T-helper 22 cell (primary cell): Measurements from ENCODE around the gene PLEKHG3.

Experiments used
- DNase-seq: peaks from one replicate; pipeline ENCODE4 v3.0.0-alpha.2; 2020; ENCODE audit warnings: low read depth

PLEKHG3 gene

GRCh38 chr14:64707661-64708060 lies 3.4 kb downstream of the PLEKHG3 start:
- peak; percentile 36 for DNase-seq

- peak; percentile 38 for DNase-seq
Measured at GRCh38 chr14:64708148-64709004, 4.2 kb downstream of the PLEKHG3 start.

GRCh38 chr14:64709126-64709525 lies 4.9 kb downstream of the PLEKHG3 start:
- no peak for DNase-seq

- no peak for DNase-seq
Measured at GRCh38 chr14:64711039-64711438, 6.8 kb downstream of the PLEKHG3 start.

DNA sequence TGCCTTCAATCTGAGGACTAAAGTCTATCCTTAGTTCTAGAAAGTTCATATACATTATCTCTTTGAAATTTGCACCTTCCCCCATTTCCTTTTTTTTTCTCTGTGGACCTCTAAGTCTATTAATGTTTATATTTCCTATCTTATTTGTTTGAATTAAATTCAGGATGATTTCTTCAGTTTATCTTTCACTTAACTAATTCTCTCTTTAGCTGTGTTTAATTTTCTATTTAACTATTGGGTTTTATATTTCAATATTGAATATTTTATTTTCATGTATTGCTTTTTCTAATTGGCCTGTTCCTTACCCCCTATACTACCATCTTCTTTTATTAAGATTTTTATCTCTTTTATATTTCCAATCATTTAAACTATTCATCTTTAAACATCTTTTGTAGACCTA lies 9.5 kb downstream of the PLEKHG3 start:
- DNase-seq: no peak

DNA sequence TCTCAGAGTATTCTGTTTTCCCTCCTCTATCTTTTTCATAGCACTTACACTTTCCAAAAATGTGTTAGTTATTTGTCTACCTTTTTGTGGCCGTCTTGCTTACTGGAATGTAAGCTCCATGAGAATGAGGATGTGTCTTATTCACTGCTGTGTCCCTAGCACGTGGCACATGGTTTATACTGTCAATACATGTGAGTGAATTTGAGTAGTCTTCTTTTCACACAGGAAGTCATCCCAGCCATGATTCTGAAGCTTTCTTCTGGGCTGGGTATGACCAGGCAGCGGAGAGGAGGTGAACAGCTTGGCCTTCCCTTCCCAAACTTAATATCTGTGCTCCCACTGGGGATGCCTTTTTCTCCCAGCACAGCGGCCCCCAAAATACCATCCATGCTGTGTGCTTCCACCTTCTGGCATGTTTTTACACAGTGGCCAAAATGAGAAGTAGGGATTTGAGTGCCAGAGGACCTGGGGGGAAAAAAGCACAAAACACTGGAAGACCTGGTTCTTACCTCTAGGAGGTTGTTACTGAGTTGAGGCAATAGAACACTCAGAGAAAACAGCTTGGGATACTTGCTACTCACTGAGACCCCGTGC lies 10.3 kb downstream of the PLEKHG3 start:
- no peak for DNase-seq

- no peak for DNase-seq
Measured at GRCh38 chr14:64715146-64715627, 11.0 kb downstream of the PLEKHG3 start.

GRCh38 chr14:64715628-64716412 lies 11.6 kb downstream of the PLEKHG3 start:
- no peak for DNase-seq

DNA sequence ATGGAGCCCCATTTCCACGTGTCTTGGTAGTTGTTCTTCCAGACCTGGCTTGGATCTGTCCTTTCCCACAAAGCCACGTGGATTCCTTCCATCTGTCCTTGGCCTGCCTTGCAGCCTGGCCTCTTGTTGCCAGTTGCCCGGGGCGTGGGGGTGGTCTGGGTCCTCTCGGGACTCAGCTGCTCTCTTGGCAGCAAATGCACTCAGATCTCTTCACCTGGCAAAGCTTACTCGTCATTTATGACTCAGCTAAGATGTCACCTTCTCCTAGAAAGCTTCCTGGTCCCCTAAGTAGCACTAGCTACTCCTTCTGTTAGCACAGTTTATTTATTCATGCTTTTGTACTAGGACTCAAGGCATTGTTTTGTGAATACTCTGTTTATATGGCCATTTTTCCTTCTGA lies 13.6 kb downstream of the PLEKHG3 start:
- no peak for DNase-seq

- DNase-seq: no peak
Measured at GRCh38 chr14:64718762-64719161, 14.5 kb downstream of the PLEKHG3 start.

DNA sequence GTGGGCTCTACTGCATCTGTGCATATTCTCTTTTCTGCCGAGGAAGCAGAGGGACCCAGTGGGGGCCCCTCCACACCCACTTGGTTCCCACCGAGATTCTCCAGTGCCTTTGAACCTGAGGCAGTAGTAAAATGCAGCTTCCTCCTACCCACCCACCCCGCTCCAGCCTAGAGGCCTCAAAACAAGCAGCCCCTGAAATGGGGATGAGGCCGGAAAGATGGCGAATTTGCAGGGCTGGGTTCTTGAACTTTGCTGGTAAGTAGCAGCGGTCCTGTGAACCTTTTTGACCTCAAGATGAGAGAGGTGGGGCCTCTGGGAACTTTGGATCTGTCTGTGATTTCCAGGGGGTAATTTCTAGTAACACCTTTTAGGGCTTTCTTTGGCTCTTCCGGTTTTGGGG lies 15.4 kb downstream of the PLEKHG3 start:
- no peak for DNase-seq

DNA sequence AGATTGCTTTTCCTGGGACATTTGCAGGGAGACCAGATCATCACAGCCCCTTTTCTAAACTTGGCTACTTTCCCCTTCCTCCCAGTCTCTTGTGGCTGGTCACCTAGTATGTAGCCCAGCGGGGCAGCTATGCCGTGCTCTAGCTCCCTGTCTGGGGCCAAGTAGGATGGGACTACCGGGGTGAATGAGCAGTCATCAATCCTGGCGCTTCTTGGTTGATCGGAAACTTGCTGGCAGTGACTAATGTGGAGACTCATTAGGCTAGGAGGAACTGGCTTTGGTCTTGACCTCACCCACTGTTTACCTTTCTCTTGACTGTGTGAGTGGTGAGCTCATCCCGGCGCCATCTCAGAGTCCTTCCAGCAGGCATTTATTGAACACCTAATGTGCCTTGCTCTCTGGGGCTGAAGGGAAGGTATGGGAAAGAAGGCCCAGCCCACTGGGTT lies 15.9 kb downstream of the PLEKHG3 start:
- DNase-seq: no peak

- no peak for DNase-seq
Measured at GRCh38 chr14:64721391-64721791, 17.2 kb downstream of the PLEKHG3 start.

GRCh38 chr14:64721899-64722298 lies 17.7 kb downstream of the PLEKHG3 start:
- no peak for DNase-seq

DNA sequence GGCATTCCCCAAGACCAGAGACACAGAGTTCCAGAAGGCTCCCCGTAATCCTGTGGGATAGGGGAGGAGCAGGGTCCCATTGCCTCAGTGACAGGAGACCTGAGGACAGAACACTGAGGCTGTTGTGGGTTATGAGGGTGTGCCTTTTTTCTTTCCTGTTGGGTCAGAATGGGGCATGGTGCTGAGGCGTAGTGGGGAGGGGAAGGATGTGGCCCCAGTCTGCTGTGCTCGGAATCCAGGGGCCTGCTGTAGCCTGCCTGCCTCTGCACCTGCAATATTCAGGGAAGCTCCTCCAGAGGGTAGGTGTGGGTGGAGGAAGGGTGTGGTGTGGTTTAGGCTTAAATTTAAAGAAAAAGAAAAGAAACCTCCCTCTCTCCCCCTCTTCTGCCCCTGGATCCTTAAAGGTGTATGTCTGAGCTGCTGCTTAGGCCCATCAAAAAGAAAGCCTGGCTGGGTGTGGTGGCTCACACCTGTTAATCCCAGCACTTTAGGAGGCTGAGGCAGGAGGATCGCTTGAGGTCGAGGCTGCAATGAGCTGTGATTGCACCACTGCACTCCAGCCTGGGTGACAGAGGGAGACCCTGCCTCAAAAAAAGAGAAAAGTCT lies 18.7 kb downstream of the PLEKHG3 start:
- no peak for DNase-seq

DNA sequence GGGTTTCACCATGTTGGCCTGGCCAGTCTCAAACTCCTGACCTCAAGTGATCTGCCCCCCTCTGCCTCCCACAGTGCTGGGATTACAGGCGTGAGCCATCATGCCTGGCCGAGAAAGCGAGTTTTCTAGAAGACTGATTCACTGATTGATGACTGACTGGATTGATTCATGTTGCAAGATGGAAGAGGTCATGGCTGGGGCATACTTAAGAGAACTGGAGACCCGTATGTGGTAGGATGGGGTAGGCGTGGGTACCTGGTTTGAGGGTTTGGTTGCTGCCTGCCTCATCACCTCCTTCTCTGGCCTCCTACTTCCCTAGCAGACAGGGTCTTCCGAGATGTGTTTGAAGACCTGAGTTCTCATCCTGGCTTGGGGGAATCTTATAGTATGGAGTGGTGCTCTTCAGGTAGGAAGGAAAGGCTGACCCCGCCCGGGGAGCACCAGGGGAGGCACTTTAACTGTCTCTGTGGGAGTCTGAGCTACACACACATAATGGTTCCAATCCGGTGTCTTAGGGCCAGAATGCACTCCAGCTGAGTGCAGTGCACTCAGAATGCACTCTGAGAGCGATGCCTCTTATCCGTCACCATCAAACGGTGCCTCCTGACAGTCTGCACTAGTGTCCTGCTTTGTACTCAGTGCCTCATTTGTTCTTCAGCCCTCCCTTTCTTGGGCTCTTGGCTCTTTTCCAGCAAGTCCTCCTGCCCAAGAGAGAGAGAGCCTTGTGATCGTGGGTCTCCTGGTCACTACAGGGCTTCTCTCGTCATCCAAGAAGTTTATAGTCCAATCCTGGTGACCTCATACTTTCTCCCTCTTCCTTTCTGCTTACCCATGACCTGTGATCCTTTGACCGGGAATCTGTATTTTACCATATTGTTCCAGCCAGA lies 19.7 kb downstream of the PLEKHG3 start:
- peak; percentile 29 for DNase-seq

DNA sequence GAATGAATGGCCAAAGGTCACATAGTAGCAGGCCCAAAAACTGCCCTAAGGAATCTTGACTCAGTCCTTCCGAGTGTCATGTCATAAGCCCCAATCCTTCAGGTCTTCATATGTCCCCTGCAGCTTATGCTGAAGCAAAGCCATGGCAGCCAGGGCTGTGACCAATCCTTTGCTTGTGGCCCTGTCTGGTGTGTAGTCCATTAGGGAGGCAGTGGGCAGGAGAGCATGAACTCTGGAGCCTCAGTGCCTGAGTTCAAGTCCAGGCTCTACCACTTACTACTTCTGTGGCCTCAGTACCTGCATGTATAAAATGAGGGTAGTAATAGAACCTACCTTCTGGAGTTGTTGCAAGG lies 20.3 kb downstream of the PLEKHG3 start:
- DNase-seq: no peak

GRCh38 chr14:64725261-64725815 lies 21.1 kb downstream of the PLEKHG3 start:
- DNase-seq: no peak

DNA sequence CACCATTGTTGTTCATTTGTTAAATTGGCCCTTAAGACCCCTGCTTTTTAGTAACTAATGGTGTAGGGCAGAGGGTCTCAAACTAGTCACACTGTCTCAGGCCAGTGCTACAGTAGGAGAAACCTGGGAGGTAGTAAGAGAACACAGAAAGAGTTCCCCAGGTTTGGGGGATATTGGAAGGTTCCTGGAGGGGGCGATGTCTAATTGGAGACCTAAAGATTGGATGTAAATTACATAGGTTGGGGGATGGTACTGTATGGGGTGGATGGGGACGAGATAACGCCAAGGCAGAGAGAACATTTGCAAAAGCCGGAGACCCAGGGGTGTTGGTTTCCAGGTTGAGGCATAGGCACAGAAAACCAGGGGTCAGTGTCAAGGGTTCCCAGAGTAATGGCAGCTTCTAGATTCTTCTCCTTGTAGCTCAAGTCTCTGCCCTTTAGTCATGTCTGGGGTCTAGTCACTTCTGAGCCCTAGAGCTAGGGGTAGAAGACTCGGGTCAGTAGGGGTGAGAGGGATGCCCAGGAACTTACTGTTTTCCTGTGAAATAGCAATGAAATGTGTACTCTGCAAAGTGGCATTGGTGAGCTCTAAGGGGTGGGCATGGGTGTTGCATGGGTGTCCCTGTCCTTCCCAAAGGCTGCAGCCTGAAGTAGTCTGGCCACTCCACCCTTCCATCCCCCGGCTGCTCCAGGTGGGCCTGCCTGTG lies 21.8 kb downstream of the PLEKHG3 start:
- no peak for DNase-seq

DNA sequence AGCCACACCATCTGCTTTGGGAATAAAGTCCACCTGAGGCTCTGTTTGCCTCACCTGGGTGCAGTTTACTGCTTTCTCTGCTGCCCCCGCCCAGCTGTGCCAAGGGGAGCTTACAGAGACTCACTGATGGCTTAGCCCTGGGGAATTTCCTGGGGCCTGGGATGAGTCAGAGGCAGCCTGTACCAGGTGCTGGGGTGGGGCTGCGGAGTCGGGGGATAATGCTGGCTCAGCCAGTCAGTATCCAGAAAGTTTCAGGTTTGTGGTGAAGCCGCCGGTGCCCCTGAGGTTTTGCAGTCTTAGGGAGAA lies 22.3 kb downstream of the PLEKHG3 start:
- DNase-seq: peak; percentile 72
